ENCODE data around the gene OR10A5. TPM values are rescaled to one million over a fixed set of nuclear protein-coding genes. Genes with fewer than 3 reads are reported as not detected.

The OR10A5 gene
- polyA plus RNA-seq, 3 donors: not detected

DNA sequence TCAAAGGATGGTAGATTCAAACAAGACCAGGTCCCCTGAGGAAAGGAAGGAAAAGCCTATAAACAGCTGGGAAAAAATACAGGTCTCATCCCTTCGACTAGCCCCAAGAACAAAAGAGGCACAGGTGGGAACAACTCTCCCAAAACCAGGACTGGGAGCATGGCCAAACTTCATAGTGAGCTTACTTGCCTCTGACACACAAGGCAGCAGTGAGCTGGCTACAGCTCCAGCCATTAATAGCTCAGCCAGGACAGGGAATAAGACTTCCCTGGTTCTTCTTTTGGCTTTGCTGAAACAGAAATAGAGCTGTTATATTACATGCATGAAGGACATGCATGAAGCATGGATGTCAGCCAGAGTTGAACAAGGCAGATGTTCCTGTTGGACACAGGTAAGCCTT lies 17.5 kb downstream of the OR10A5 start, which contains the start of gene OR10A2:
OR10A2 (plus strand) TSS at position 97 of the 400 bp plus-strand sequence. CDS start 6,698 bp downstream, outside the sequence.
- no peaks in the 10 kb centered on the region for H3K36me3 Mint-ChIP-seq
- peaks cover 0 to 6% (median 0%) of the 10 kb centered on the region in 7 donors for H3K9me3 Mint-ChIP-seq
- Histone ChIP-seq H3K27me3 (ENCODE audit: control insufficient read depth in 2 of 2, insufficient read depth in 2 of 2, low read length in 2 of 2) (no peaks in the 10 kb centered on the region), H2AFZ (ENCODE audit: insufficient read depth, low read depth, low read length, poor library complexity, severe bottlenecking) (no peak within 1 kb of the TSS), H3K9ac (ENCODE audit: insufficient read depth, low read length, poor library complexity, severe bottlenecking) (no peak within 1 kb of the TSS), H3K79me2 (ENCODE audit: insufficient read depth, low read length) (no peaks in the 10 kb centered on the region), H3K4me1 (ENCODE audit: control insufficient read depth in 1 of 2, insufficient read depth in 2 of 2, low read length in 2 of 2) (no peaks in the 10 kb centered on the region), H4K20me1 (ENCODE audit: insufficient read depth, low read length) (no peaks in the 10 kb centered on the region), H3K4me3 (replicated peaks in 1 of 3; ENCODE audit: low read depth in 2 of 3, low read length in 3 of 3) (no peak within 1 kb of the TSS), H3K9me3 (replicated peaks in 1 of 2; ENCODE audit: control insufficient read depth in 1 of 2, insufficient read depth in 1 of 2, low read length in 2 of 2) (no peaks in the 10 kb centered on the region), H3K4me2 (replicated peaks; ENCODE audit: extremely low read depth, low read length, poor library complexity, severe bottlenecking) (no peak within 1 kb of the TSS), H3K27ac (ENCODE audit: low read depth in 1 of 2, low read length in 2 of 2) (no peak within 1 kb of the TSS), H3K36me3 (replicated peaks in 1 of 2; ENCODE audit: control insufficient read depth in 1 of 2, insufficient read depth in 2 of 2, low read length in 2 of 2) (no peaks in the 10 kb centered on the region)
- DNase-seq: no peak
- intact Hi-C loops (cut with micrococcal nuclease): no loop called here
- TF ChIP-seq, protein P1, sequence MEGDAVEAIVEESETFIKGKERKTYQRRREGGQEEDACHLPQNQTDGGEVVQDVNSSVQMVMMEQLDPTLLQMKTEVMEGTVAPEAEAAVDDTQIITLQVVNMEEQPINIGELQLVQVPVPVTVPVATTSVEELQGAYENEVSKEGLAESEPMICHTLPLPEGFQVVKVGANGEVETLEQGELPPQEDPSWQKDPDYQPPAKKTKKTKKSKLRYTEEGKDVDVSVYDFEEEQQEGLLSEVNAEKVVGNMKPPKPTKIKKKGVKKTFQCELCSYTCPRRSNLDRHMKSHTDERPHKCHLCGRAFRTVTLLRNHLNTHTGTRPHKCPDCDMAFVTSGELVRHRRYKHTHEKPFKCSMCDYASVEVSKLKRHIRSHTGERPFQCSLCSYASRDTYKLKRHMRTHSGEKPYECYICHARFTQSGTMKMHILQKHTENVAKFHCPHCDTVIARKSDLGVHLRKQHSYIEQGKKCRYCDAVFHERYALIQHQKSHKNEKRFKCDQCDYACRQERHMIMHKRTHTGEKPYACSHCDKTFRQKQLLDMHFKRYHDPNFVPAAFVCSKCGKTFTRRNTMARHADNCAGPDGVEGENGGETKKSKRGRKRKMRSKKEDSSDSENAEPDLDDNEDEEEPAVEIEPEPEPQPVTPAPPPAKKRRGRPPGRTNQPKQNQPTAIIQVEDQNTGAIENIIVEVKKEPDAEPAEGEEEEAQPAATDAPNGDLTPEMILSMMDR (IDR thresholded peaks at IDR 0.05): no peak
- peak within 1 kb of the TSS in 1 of 7 donors; percentile 19 for H3K27ac Mint-ChIP-seq
- 100% methylated on average over 1 of the region's 1 CpG for WGBS (ENCODE audit: insufficient coverage)
- H3K4me1 Mint-ChIP-seq: no peaks in the 10 kb centered on the region
- H3K4me3 Mint-ChIP-seq: no peak within 1 kb of the TSS
- peaks cover 0 to 2% (median 0%) of the 10 kb centered on the region in 3 donors for H3K27me3 Mint-ChIP-seq (ENCODE audit: low read depth in 3 of 3)

DNA sequence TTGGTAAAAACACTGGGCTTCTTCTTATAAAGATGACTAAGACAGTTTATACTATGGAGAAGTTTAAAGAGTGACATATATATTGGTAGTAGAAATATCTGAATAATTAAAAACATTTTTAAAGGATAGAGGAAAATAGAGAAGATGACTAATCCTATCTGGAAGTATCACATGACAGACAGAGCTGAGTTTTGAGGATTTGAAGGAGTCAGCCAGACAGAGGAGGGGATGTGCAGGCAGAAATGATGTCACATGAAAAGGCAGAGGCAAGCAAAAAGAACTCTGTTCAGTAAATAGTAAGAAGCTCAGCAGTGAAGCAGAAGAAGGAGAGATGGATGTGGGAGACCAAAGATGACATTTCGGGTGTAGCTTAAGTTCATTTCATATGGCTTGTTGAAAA lies 19.0 kb downstream of the OR10A5 start:
- H3K4me3 ChIP-seq (replicated peaks in 1 of 3; ENCODE audit: low read depth in 2 of 3, low read length in 3 of 3): no peak overlapping the region
- H3K9me3 Mint-ChIP-seq: peaks cover 0 to 5% (median 0%) of the 10 kb centered on the region in 7 donors
- intact Hi-C loops (cut with micrococcal nuclease): no loop called here

More for the DNA sequence above, 19.0 kb downstream of the OR10A5 start:
- Histone ChIP-seq H2AFZ (ENCODE audit: insufficient read depth, low read depth, low read length, poor library complexity, severe bottlenecking) (no peak overlapping the region), H3K9me3 (replicated peaks in 1 of 2; ENCODE audit: control insufficient read depth in 1 of 2, insufficient read depth in 1 of 2, low read length in 2 of 2) (no peaks in the 10 kb centered on the region), H3K27me3 (ENCODE audit: control insufficient read depth in 2 of 2, insufficient read depth in 2 of 2, low read length in 2 of 2) (no peaks in the 10 kb centered on the region), H3K27ac (ENCODE audit: low read depth in 1 of 2, low read length in 2 of 2) (no peak overlapping the region), H3K4me1 (ENCODE audit: control insufficient read depth in 1 of 2, insufficient read depth in 2 of 2, low read length in 2 of 2) (no peaks in the 10 kb centered on the region), H3K4me2 (replicated peaks; ENCODE audit: extremely low read depth, low read length, poor library complexity, severe bottlenecking) (no peak overlapping the region), H3K36me3 (replicated peaks in 1 of 2; ENCODE audit: control insufficient read depth in 1 of 2, insufficient read depth in 2 of 2, low read length in 2 of 2) (no peaks in the 10 kb centered on the region), H3K79me2 (ENCODE audit: insufficient read depth, low read length) (no peaks in the 10 kb centered on the region), H3K9ac (ENCODE audit: insufficient read depth, low read length, poor library complexity, severe bottlenecking) (no peak overlapping the region), H4K20me1 (ENCODE audit: insufficient read depth, low read length) (no peaks in the 10 kb centered on the region)
- Mint-ChIP-seq H3K27ac (no peak overlapping the region), H3K36me3 (no peaks in the 10 kb centered on the region), H3K27me3 (ENCODE audit: low read depth in 3 of 3) (peaks cover 0 to 2% (median 1%) of the 10 kb centered on the region in 3 donors), H3K4me1 (no peaks in the 10 kb centered on the region), H3K4me3 (no peak overlapping the region)
- TF ChIP-seq, protein P1 (IDR thresholded peaks at IDR 0.05): no peak
- DNase-seq: no peak
- WGBS (ENCODE audit: insufficient coverage): no CpG with 5 or more reads among the region's 1 CpG
